GM12874 (cell line): ENCODE results near the gene SLC2A10.

ENCODE experiments used
- CTCF ChIP-seq: IDR thresholded peaks from 2 replicates; pipeline ENCODE4 v1.5.1; 2011; ENCODE audit warnings: low read depth, mild to moderate bottlenecking, control low read depth, low read length, moderate library complexity; ENCODE audit not compliant: insufficient read depth

Gene SLC2A10

DNA sequence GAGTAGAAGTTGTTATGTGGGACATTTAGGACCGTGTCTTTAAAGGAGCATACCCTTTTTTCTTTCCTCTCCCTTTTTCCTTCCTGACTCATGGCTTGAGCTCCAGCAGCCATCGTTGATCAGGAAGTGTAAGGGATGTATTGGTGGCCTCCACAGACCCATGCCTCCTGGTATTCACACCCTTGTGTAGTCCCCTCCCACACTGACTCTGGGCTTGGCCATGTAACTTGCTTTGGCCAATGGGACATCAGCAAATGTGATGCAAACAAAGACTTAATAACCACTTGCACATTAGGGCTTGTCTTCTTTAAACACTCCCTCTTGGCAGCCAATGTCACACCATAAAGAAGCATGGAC, 39.2 kb upstream of the SLC2A10 start:
- no peak for TF ChIP-seq CTCF

DNA sequence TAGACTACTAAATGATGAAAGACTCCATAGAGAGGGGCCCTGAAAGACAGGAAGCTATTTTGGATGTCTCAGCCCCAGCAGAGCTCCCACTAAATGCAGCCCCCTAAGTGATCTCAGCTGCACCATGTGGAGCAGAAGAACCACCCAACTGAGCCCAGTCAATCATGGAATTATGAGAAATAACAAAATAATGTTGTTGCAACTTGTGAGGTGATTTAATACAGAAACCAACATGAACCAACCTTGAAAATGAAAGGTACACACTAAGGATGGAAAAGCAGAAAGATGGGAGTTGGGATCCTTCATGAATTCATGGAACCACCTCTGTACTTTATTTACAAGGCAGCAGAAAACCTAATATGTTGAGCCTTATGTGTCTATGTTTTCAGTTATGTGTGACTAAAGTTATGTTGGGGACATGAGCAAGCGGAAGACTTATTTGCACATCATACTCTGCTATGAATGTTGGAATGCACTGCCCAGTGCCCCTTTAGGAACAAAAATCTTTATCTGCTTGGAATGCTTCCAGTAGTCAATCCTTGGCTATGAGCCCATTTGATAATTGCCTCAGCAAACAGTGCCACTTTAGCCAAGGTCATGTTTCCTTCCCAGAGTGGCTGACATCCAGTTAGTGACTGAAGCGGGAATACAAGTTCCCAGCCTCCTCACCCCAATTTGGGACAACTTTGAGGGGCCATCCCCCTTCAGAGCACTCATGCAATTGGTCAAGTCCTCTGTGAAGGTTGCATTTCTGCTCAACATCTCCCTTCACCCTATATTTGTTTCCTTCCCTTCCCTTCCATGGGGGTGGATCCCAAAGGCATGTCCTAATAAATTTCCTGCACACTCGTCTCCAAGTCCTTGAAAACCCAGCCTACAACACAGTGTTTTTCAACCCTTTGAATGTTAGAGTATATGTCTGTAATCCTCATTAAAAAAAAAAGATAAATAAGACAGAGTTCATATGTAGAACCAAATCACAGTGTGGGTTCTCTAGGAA, 38.6 kb upstream of the SLC2A10 start:
- TF ChIP-seq CTCF: no peak

DNA sequence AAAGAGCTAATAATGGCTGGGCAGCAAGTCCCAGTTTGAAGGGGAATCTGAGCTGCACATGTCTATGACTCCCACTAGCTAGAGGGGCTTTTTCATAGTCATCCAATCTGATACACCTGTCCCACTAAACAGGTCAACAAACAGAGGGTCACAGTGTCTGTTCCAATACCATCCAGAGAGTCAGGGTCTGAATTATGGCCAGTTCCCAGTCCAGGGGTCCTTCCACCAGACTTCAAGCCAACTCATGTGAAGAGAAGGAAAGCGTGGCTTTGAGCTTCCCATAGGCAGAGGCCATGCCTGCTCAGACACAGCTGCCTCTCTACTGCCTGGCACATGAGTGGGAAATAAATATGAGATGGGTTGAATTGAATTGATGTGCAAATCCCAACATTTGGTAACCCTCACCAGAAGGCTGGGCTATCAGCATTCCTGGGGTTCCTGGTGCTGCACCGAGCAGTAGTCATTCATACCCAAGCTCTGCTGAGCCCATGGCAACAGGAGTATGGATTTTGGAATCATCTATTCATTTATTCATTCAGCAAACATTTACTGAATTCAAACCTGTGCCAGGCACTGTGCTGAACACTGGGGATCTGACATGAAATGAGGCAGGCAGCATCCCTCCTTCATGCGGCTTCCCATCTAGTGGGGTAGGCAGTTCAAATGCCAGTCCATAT, 37.4 kb upstream of the SLC2A10 start:
- no peak for TF ChIP-seq CTCF

- no peak for TF ChIP-seq CTCF
These were observed 36.8 kb upstream of the SLC2A10 start for GRCh38 chr20:46672543-46673148.

- TF ChIP-seq CTCF: no peak
These were observed 35.8 kb upstream of the SLC2A10 start for GRCh38 chr20:46673394-46674252.

GRCh38 chr20:46674253-46675083, 35.0 kb upstream of the SLC2A10 start:
- no peak for TF ChIP-seq CTCF
